ENCODE measurements around the gene TBX19. TPM values are rescaled to one million over a fixed set of nuclear protein-coding genes. Genes with fewer than 3 reads are reported as not detected.

Gene TBX19
- total and polyA plus RNA-seq, 2 of the 4 experiments (the other 2 are of a cell fraction) = 0.18 to 0.89 TPM

DNA sequence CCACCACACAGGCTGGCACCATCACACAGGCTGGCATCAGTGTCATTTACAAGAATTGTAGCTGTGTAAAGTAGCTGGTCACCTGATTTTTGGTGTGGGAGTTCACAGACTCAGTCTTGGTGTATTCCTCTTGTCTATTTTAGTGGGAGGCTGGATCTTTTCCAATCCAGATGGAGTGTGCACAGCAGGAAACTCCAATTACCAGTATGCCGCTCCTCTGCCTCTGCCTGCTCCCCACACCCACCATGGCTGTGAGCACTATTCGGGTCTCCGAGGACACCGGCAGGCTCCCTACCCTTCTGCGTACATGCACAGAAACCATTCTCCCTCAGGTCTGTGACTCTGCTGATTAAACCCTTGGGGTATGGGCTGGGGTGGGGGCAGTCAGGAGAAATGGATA, 24.2 kb downstream of the TBX19 start:
- H2BK20ac ChIP-seq (ENCODE audit: low read depth, low read length) = no peak overlapping the region
- no TSS peak for BruUV-seq (replicated peaks)
- no peak overlapping the region for H3K4ac ChIP-seq (ENCODE audit: low read depth, low read length)
- no peak overlapping the region for H3K4me3 ChIP-seq (ENCODE audit: insufficient read depth, low read depth, low read length)
- H3K9ac ChIP-seq (ENCODE audit: low read depth, low read length) = no peak overlapping the region
- no peak overlapping the region for H4K91ac ChIP-seq (ENCODE audit: insufficient read depth, low read depth, low read length)
- no peak for DNase-seq
- H3K27ac ChIP-seq (ENCODE audit: insufficient read depth, low read length) = no peak overlapping the region
- POLR2A ChIA-PET (ENCODE audit: unreplicated experiment) = no interaction called here
- no peak overlapping the region for H4K8ac ChIP-seq (ENCODE audit: low read depth in 2 of 2, low read length in 2 of 2)
- H3K14ac ChIP-seq (replicated peaks; ENCODE audit: low read depth, low read length) = no peak overlapping the region
- no peaks in the 10 kb centered on the region for H4K20me1 ChIP-seq (ENCODE audit: insufficient read depth, low read length)
- H3K4me1 ChIP-seq (ENCODE audit: control insufficient read depth, insufficient read depth, low read length) = peaks cover 4% of the 10 kb centered on the region
- H2AFZ ChIP-seq (replicated peaks; ENCODE audit: low read length, poor library complexity) = no peak overlapping the region
- H4K5ac ChIP-seq (ENCODE audit: low read depth, low read length) = no peak overlapping the region
- H2BK120ac ChIP-seq (ENCODE audit: low read depth, low read length) = no peak overlapping the region
- intact Hi-C loops (cut with micrococcal nuclease) (no loop called here), dilution Hi-C loops (cut with HindIII; ENCODE audit: low sequenced_read_pairs, unreplicated experiment) (no loop called here), in situ Hi-C loops (cut with MboI; ENCODE audit: low sequenced_read_pairs) (no loop called here)
- no CpG with 5 or more reads among the region's 5 CpGs for WGBS, 2 experiments (ENCODE audit: extremely low coverage in 2 of 2, insufficient read length in 1 of 2)
- ATAC-seq (ENCODE audit: low read depth) = no peak
- no peak overlapping the region for H3K4me2 ChIP-seq (ENCODE audit: low read depth, low read length)
- TF ChIP-seq NFE2L2 (IDR thresholded peaks at IDR 0.05; ENCODE audit: low read depth, low read length) (no peak), SMC3 (IDR thresholded peaks at IDR 0.05; ENCODE audit: low read depth, low read length) (no peak), MAZ (IDR thresholded peaks at IDR 0.05; ENCODE audit: borderline replicate concordance, low read depth, low read length) (no peak), BHLHE40 (IDR thresholded peaks at IDR 0.05; ENCODE audit: low read depth, low read length) (no peak), CHD1 (IDR thresholded peaks at IDR 0.05; ENCODE audit: low read depth, low read length) (no peak), RFX5 (IDR thresholded peaks at IDR 0.05; ENCODE audit: low read depth, low read length) (no peak), RAD21 (IDR thresholded peaks at IDR 0.05; ENCODE audit: low read length) (no peak), MXI1 (IDR thresholded peaks at IDR 0.05; ENCODE audit: borderline replicate concordance, low read depth, low read length) (no peak), CEBPB (IDR thresholded peaks at IDR 0.05; ENCODE audit: low read depth, low read length) (no peak), POLR2A (IDR thresholded peaks at IDR 0.05; ENCODE audit: low read depth, low read length) (no peak), FOS (IDR thresholded peaks at IDR 0.05; ENCODE audit: low read depth, low read length) (no peak), RCOR1 (IDR thresholded peaks at IDR 0.05; ENCODE audit: insufficient replicate concordance, low read length) (no peak), MAFK (IDR thresholded peaks at IDR 0.05; ENCODE audit: low read depth, low read length) (no peak)
- TF ChIP-seq, protein P1, sequence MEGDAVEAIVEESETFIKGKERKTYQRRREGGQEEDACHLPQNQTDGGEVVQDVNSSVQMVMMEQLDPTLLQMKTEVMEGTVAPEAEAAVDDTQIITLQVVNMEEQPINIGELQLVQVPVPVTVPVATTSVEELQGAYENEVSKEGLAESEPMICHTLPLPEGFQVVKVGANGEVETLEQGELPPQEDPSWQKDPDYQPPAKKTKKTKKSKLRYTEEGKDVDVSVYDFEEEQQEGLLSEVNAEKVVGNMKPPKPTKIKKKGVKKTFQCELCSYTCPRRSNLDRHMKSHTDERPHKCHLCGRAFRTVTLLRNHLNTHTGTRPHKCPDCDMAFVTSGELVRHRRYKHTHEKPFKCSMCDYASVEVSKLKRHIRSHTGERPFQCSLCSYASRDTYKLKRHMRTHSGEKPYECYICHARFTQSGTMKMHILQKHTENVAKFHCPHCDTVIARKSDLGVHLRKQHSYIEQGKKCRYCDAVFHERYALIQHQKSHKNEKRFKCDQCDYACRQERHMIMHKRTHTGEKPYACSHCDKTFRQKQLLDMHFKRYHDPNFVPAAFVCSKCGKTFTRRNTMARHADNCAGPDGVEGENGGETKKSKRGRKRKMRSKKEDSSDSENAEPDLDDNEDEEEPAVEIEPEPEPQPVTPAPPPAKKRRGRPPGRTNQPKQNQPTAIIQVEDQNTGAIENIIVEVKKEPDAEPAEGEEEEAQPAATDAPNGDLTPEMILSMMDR (conservative IDR thresholded peaks at IDR 0.05; ENCODE audit: low read depth, low read length) = no peak
- TF ChIP-seq, protein P2, sequence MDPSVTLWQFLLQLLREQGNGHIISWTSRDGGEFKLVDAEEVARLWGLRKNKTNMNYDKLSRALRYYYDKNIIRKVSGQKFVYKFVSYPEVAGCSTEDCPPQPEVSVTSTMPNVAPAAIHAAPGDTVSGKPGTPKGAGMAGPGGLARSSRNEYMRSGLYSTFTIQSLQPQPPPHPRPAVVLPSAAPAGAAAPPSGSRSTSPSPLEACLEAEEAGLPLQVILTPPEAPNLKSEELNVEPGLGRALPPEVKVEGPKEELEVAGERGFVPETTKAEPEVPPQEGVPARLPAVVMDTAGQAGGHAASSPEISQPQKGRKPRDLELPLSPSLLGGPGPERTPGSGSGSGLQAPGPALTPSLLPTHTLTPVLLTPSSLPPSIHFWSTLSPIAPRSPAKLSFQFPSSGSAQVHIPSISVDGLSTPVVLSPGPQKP (IDR thresholded peaks at IDR 0.05; ENCODE audit: borderline replicate concordance, low read depth, low read length) = no peak
- TF ChIP-seq, protein P3, sequence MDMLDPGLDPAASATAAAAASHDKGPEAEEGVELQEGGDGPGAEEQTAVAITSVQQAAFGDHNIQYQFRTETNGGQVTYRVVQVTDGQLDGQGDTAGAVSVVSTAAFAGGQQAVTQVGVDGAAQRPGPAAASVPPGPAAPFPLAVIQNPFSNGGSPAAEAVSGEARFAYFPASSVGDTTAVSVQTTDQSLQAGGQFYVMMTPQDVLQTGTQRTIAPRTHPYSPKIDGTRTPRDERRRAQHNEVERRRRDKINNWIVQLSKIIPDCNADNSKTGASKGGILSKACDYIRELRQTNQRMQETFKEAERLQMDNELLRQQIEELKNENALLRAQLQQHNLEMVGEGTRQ (IDR thresholded peaks at IDR 0.05; ENCODE audit: low read depth, low read length) = no peak
- no peak overlapping the region for H3K56ac ChIP-seq (ENCODE audit: extremely low read depth, insufficient read depth, low read length)
- no peaks in the 10 kb centered on the region for H3K9me3 ChIP-seq (ENCODE audit: control insufficient read depth, insufficient read depth, low read length)
- CTCF ChIA-PET = no interaction called here
- no peaks in the 10 kb centered on the region; the same call in 1 of the 2 replicates for H3K9me1 ChIP-seq (ENCODE audit: insufficient read depth, low read length)
- no peaks in the 10 kb centered on the region; the same call in 1 of the 2 replicates for H3K36me3 ChIP-seq (ENCODE audit: control insufficient read depth, insufficient read depth, low read length)
- H3K18ac ChIP-seq (ENCODE audit: low read depth, low read length) = no peak overlapping the region
- no peak overlapping the region for H2AK5ac ChIP-seq (ENCODE audit: low read depth, low read length)
- no peak overlapping the region for H2BK15ac ChIP-seq (ENCODE audit: low read depth, low read length)
- no peak overlapping the region for H3K23ac ChIP-seq (ENCODE audit: low read depth, low read length)
- no peak overlapping the region for H2BK5ac ChIP-seq (ENCODE audit: low read depth, low read length, poor library complexity, severe bottlenecking)
- H3K79me1 ChIP-seq (ENCODE audit: low read depth in 1 of 2, low read length in 2 of 2) = no peaks in the 10 kb centered on the region
- peak overlapping the region; percentile 30 for H2AK9ac ChIP-seq (replicated peaks; ENCODE audit: low read depth, low read length, poor library complexity)
- no peaks in the 10 kb centered on the region for H3K27me3 ChIP-seq (ENCODE audit: control insufficient read depth, insufficient read depth, low read length)
